Upper lobe of left lung (tissue), 6 donors: ENCODE measurements around the gene TOMM20. TPM values are rescaled to one million over a fixed set of nuclear protein-coding genes. Genes with fewer than 3 reads are reported as not detected.

Experiments
- ATAC-seq, 2 donors: fragments of 200-7000 bp; cut with Tn5 transposase; one replicate each; pipeline ENCODE4 v1.9.1; 2022; ENCODE audit warnings: mild to moderate bottlenecking in 2 of 2, moderate library complexity in 2 of 2; ENCODE audit not compliant: low FRiP score in 2 of 2
- DNase-seq, 2 donors: peaks; one replicate each; pipeline ENCODE4 v3.0.0-alpha.2; 2019 to 2020
- H3K27ac ChIP-seq, 4 donors: fragments of 200-600 bp; sonication (generic); one replicate each; pipeline ENCODE4 v1.5.1; 2016 to 2019
- H3K27me3 ChIP-seq, 4 donors: fragments of 200-600 bp; sonication (generic); one replicate each; pipeline ENCODE4 v1.5.1; 2017 to 2019
- H3K36me3 ChIP-seq, 4 donors: fragments of 200-600 bp; sonication (generic); one replicate each; pipeline ENCODE4 v1.5.1; 2016 to 2019
- H3K4me1 ChIP-seq, 4 donors: fragments of 200-600 bp; sonication (generic); one replicate each; pipeline ENCODE4 v1.5.1; 2018 to 2019
- H3K4me3 ChIP-seq, 4 donors: fragments of 200-600 bp; sonication (generic); one replicate each; pipeline ENCODE4 v1.5.1; 2017 to 2019; ENCODE audit warnings: mild to moderate bottlenecking in 2 of 4, moderate library complexity in 1 of 4
- H3K9me3 ChIP-seq, 4 donors: fragments of 200-600 bp; sonication (generic); one replicate each; pipeline ENCODE4 v1.5.1; 2018 to 2019
- EP300 ChIP-seq, 4 donors: sonication (generic); formaldehyde crosslinking; IDR thresholded peaks; one replicate each; pipeline ENCODE4 v1.5.1; 2017; ENCODE audit warnings: antibody characterized with exemption in 4 of 4, control low read depth in 2 of 4
- POLR2A ChIP-seq, 4 donors: fragments of 450-650 bp; IDR thresholded peaks; one replicate each; pipeline ENCODE4 v1.5.1; 2016 to 2017; ENCODE audit warnings: antibody characterized with exemption in 4 of 4, mild to moderate bottlenecking in 2 of 4
- POLR2AphosphoS5 ChIP-seq, 2 donors: sonication (generic); formaldehyde crosslinking; IDR thresholded peaks; one replicate each; pipeline ENCODE4 v1.5.1; 2017; ENCODE audit warnings: antibody characterized with exemption in 2 of 2
- WGBS, 2 donors: methylation state at CpG; one replicate each; pipeline ENCODE4 v1.1.5; 2017 to 2018; 5-methylcytosine and 5-hydroxymethylcytosine counted together
- total RNA-seq, 6 donors: library from RNA; depleted of rRNA in 4 of 6; stranded (reverse); fragments of >200 nt in 4 of 6; gene quantifications; one replicate each; pipeline versions ENCODE4 v1.1.0 to v1.2.1, GENCODE V29; 2016 to 2021
- TF ChIP-seq, protein P1 (sequence below), 6 experiments: fragments of 450-650 bp in 4 of 6; fragments of 200-600 bp in 2 of 6; sonication (generic) in 2 of 6; IDR thresholded peaks; one replicate each; pipeline ENCODE4 v1.5.1; 2016 to 2019; ENCODE audit warnings: antibody characterized with exemption in 6 of 6
- donor health status: DM: no; HTN: no; CAD: no; lungs with moderate emphysema.
- donor health status: DM: no; HTN: yes; CAD: no; lungs with severe emphysema.

TOMM20 gene
- total RNA-seq, 6 donors from 2014 or later = 37.6 to 124 (median 89.8) TPM

DNA sequence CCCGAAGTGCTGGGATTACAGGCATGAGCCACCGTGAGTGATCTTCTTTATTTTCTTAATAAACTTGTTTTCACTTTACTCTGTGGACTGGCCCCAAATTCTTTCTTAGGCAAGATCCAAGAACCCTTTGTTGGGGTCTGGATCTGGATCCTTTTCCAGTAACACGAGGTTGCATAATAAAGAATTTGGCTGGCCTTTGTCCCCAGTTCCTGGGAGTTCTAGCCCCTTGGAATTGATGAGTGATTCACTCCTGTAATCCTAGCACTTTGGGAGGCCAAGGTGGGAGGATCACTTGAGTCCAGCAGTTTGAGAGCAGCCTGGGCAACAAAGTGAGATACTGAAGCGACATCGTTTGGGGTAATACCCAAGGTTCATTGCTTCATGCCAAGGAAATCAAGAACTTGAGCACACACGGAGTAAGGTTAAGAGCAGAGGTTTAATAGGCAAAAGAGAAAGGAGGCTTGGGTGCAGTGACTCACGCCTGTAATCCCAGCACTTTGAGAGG is 2.2 kb upstream of the TOMM20 start:
- H3K36me3 ChIP-seq = peaks cover 12 to 50% (median 31%) of the 10 kb centered on the region in 4 donors
- H3K4me3 ChIP-seq = no peak overlapping the region
- H3K4me1 ChIP-seq = peaks cover 13 to 26% (median 17%) of the 10 kb centered on the region in 4 donors
- ATAC-seq = no peak
- no peak overlapping the region for H3K27ac ChIP-seq
- H3K27me3 ChIP-seq = no peaks in the 10 kb centered on the region
- 90 to 93% methylated on average over 7 of the region's 7 CpGs for WGBS, 2 donors
- DNase-seq = no peak
- no peaks in the 10 kb centered on the region for H3K9me3 ChIP-seq
- no peak for TF ChIP-seq EP300 (IDR thresholded peaks at IDR 0.05)
- no peak for TF ChIP-seq POLR2AphosphoS5 (IDR thresholded peaks at IDR 0.05)
- no peak for TF ChIP-seq POLR2A (IDR thresholded peaks at IDR 0.05)
- TF ChIP-seq, protein P1, sequence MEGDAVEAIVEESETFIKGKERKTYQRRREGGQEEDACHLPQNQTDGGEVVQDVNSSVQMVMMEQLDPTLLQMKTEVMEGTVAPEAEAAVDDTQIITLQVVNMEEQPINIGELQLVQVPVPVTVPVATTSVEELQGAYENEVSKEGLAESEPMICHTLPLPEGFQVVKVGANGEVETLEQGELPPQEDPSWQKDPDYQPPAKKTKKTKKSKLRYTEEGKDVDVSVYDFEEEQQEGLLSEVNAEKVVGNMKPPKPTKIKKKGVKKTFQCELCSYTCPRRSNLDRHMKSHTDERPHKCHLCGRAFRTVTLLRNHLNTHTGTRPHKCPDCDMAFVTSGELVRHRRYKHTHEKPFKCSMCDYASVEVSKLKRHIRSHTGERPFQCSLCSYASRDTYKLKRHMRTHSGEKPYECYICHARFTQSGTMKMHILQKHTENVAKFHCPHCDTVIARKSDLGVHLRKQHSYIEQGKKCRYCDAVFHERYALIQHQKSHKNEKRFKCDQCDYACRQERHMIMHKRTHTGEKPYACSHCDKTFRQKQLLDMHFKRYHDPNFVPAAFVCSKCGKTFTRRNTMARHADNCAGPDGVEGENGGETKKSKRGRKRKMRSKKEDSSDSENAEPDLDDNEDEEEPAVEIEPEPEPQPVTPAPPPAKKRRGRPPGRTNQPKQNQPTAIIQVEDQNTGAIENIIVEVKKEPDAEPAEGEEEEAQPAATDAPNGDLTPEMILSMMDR (IDR thresholded peaks at IDR 0.05) = no peak

DNA sequence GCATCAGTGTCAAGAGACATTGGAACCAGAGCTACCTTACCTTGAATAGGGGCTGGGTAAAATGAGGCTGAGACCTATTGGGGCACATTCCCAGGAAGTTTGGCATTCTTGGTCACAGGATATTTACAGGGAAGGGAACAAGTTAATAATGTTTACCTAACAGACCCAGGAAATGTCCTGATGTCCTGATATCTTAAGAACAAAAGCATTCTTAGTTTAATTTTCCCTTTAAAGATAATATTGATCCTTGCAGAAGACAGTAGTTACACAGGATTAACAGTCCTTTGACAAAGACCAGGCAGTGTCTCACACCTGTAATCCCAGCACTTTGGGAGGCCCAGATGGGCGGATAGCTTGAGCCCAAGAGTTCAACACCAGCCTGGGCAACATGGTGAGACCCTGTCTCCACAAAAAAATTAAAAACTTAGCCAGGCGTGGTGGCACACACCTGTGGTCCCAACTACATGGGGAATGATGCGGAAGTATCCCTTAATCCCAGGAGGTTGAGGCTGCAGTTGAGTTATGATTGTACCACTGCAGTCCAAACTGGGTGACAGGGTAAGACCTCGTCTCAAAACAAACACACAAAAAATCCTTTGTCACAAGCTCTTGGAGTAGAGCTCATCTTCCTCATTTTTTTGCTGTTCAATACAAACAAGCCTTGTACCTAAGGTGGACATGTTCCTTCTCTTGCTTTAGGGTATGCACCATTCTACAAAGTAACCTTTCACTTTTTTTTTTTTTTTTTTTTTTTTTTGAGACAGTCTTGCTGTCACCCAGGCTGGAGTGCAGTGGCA is 1.3 kb upstream of the TOMM20 start:
- no peak for DNase-seq
- no peaks in the 10 kb centered on the region for H3K27me3 ChIP-seq

DNA sequence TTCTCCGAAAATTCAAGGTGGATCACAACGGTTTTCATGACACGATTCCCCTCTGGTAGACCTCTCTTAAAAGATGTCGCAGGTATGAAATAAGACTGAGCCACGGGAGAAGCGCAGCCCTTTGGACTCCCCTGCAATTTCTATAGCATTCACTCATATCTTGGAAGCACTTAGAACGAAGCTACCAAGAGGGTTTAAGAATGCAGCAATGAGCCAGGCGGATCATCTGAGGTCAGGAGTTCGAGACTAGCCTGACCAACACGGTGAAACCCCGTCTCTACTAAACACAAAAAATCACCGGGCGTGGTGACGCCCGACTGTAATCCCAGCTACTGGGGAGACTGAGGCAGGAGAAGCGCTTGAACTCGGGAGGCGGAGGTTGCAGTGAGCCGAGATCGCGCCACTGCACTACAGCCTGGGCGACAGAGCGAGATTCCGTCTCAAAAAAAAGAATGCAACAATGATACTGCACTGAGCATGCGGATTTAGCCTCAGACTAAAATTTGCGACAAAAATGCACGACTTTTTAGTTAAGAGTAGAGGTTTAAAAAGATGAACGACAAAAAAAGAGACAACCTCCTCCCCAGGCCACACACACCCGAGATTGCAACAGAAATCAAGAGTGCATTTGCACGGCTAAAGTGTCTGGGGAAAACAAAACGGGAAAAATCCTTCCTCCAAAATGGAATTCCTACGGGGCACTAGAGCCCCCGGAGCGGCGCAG is 743 bp downstream of the TOMM20 start:
- TF ChIP-seq EP300 (IDR thresholded peaks at IDR 0.05) = no peak
- no peak for TF ChIP-seq POLR2A (IDR thresholded peaks at IDR 0.05)
- TF ChIP-seq, protein P1 (IDR thresholded peaks at IDR 0.05) = no peak
- no peak for TF ChIP-seq POLR2AphosphoS5 (IDR thresholded peaks at IDR 0.05)
- DNase-seq (no peak), ATAC-seq (peak in 1 of 2 donors; percentile 22)
- H3K4me3 ChIP-seq = peak overlapping the region; percentile 75 to 93 (median 88)
- H3K4me1 ChIP-seq = peaks cover 16 to 50% (median 24%) of the 10 kb centered on the region in 4 donors
- no peaks in the 10 kb centered on the region for H3K9me3 ChIP-seq
- 1 to 2% methylated on average over 35 of the region's 35 CpGs for WGBS, 2 donors
- peak overlapping the region; percentile 89 to 93 (median 92) for H3K27ac ChIP-seq
- H3K36me3 ChIP-seq = peaks cover 6 to 27% (median 11%) of the 10 kb centered on the region in 4 donors
- H3K27me3 ChIP-seq = no peaks in the 10 kb centered on the region

More for the DNA sequence above, 1.3 kb upstream of the TOMM20 start:
- Histone ChIP-seq H3K4me1 (peaks cover 13 to 34% (median 17%) of the 10 kb centered on the region in 4 donors), H3K4me3 (no peak overlapping the region), H3K36me3 (peaks cover 6 to 43% (median 23%) of the 10 kb centered on the region in 4 donors), H3K27ac (no peak overlapping the region), H3K9me3 (no peaks in the 10 kb centered on the region)
- 95 to 96% methylated on average over 4 of the region's 4 CpGs for WGBS, 2 donors
- no peak for ATAC-seq
- TF ChIP-seq EP300 (IDR thresholded peaks at IDR 0.05) = no peak
- TF ChIP-seq, protein P1 (IDR thresholded peaks at IDR 0.05) = no peak
- TF ChIP-seq POLR2A (IDR thresholded peaks at IDR 0.05) = no peak
- TF ChIP-seq POLR2AphosphoS5 (IDR thresholded peaks at IDR 0.05) = no peak

DNA sequence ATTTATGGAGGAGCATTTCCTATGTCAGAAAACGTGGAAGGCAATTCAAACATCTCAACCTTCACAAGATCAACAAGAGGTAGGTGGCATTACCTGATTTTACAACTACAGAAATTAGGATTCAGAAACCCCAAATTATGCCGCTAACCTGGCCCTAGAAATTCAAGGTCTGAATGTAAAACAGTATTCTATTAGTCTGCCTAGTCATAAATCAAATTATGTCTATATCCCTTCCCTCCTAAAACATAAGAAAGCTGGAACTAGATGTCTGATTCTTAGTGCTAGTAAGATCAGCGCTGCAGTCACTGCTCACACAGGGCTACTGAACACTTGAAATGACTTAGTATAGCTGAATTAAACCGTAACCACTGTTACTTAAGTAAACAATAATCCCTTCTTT is 1.4 kb downstream of the TOMM20 start:
- peak overlapping the region in 1 of 4 donors; percentile 91 for H3K27ac ChIP-seq
- TF ChIP-seq EP300 (IDR thresholded peaks at IDR 0.05) = no peak
- TF ChIP-seq, protein P1 (IDR thresholded peaks at IDR 0.05) = no peak
- TF ChIP-seq POLR2AphosphoS5 (IDR thresholded peaks at IDR 0.05) = no peak
- no peak for TF ChIP-seq POLR2A (IDR thresholded peaks at IDR 0.05)
- peaks cover 6 to 22% (median 8%) of the 10 kb centered on the region in 4 donors for H3K36me3 ChIP-seq
- ATAC-seq (no peak), DNase-seq (no peak)
- WGBS, 2 donors = 23 to 24% methylated on average over 4 of the region's 4 CpGs
- H3K27me3 ChIP-seq = no peaks in the 10 kb centered on the region
- no peaks in the 10 kb centered on the region for H3K9me3 ChIP-seq
- H3K4me3 ChIP-seq = peak overlapping the region; percentile 3 to 93 (median 88)
- H3K4me1 ChIP-seq = peaks cover 20 to 51% (median 26%) of the 10 kb centered on the region in 4 donors
